Gastroesophageal sphincter (tissue), 4 donors: Measurements from ENCODE around the gene ATP1A3. TPM values are rescaled to one million over a fixed set of nuclear protein-coding genes. Genes with fewer than 3 reads are reported as not detected.

Experiments
- ATAC-seq: fragments of 150-250 bp; one replicate; pipeline ENCODE4 v1.9.1; 2016; ENCODE audit warnings: mild to moderate bottlenecking, moderate library complexity
- H3K27ac ChIP-seq, 4 donors: fragments of 200-600 bp; sonication (generic) in 3 of 4; 1 replicate in 3 of 4; 2 replicates in 1 of 4; pipeline ENCODE4 v1.5.1; 2016 to 2019
- H3K27me3 ChIP-seq: fragments of 200-600 bp; sonication (generic); one replicate; pipeline ENCODE4 v1.5.1; 2019
- H3K36me3 ChIP-seq, 2 donors: fragments of 200-600 bp; sonication (generic); one replicate each; pipeline ENCODE4 v1.5.1; 2019; ENCODE audit warnings: control low read depth in 1 of 2
- H3K4me1 ChIP-seq, 3 donors: fragments of 200-600 bp; sonication (generic); 1 replicate in 2 of 3; 2 replicates in 1 of 3; pipeline ENCODE4 v1.5.1; 2016 to 2019; ENCODE audit warnings: control low read depth in 2 of 3
- H3K4me3 ChIP-seq, 2 donors: fragments of 200-600 bp; sonication (generic); one replicate each; pipeline ENCODE4 v1.5.1; 2019; ENCODE audit warnings: mild to moderate bottlenecking in 1 of 2, moderate library complexity in 1 of 2
- H3K9me3 ChIP-seq, 3 donors: fragments of 200-600 bp; sonication (generic); one replicate each; pipeline ENCODE4 v1.5.1; 2017 to 2019; ENCODE audit warnings: control low read depth in 2 of 3
- EP300 ChIP-seq: sonication (generic); formaldehyde crosslinking; IDR thresholded peaks from one replicate; pipeline ENCODE4 v1.6.1; 2017; ENCODE audit warnings: antibody characterized with exemption, mild to moderate bottlenecking
- POLR2A ChIP-seq, 2 donors: fragments of 450-650 bp; IDR thresholded peaks; one replicate each; pipeline ENCODE4 v1.6.1; 2017; ENCODE audit warnings: antibody characterized with exemption in 2 of 2, mild to moderate bottlenecking in 2 of 2, moderate library complexity in 1 of 2
- POLR2AphosphoS5 ChIP-seq: sonication (generic); formaldehyde crosslinking; IDR thresholded peaks from one replicate; pipeline ENCODE4 v1.6.1; 2017; ENCODE audit warnings: antibody characterized with exemption
- WGBS, 2 donors: methylation state at CpG; one replicate each; pipeline ENCODE4 v1.1.5; 2018; ENCODE audit warnings: low coverage in 1 of 2; 5-methylcytosine and 5-hydroxymethylcytosine counted together
- total RNA-seq, 4 donors: library from RNA; depleted of rRNA; stranded (reverse); fragments of >200 nt; gene quantifications; one replicate each; pipeline ENCODE4 v1.1.0, GENCODE V29; 2016
- TF ChIP-seq, protein P1 (sequence below), 4 experiments: fragments of 200-600 bp in 2 of 4; fragments of 450-650 bp in 2 of 4; sonication (generic) in 1 of 4; IDR thresholded peaks; one replicate each; pipeline ENCODE4 v1.5.1; 2017 to 2019; ENCODE audit warnings: antibody characterized with exemption in 4 of 4, mild to moderate bottlenecking in 2 of 4, moderate library complexity in 2 of 4

The ATP1A3 gene
- total RNA-seq, 4 donors from 2014 or later: 0.81 to 2.6 (median 1.1) TPM; not detected in 1

DNA sequence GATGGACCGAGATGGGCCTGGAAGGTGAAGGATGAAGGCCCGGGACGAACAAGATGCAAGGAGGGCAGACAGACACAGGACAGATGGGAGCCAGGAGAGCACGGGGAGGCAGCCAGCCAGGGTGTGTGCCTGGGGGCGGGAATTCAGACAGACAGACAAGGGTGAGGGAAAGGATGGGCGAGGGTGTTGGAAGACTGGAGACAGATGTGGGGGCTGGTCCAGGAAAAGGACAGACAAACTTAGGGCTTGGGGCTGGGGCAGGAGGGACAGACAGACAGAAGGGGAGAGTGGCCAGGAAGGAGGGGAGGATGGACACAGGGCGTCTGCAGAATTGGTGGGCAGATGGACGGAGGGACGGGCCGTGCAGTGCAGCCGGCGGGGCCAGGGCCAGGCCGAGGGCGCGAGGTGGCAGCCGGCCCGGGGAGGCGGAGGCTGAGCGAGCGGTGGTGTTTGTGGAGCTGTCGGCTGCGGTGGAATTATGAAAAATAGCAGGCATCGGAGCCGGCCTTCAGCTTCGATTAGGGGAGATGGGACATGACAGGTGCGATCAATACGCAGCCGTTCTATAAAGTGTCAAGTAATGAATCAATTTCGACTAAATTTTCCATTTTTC, 61.2 kb downstream of the ATP1A3 start:
- Histone ChIP-seq H3K4me1 (peaks cover 0 to 37% (median 10%) of the 10 kb centered on the region in 3 donors), H3K36me3 (no peaks in the 10 kb centered on the region), H3K4me3 (no peak overlapping the region), H3K27me3 (peaks cover 100% of the 10 kb centered on the region), H3K9me3 (no peaks in the 10 kb centered on the region), H3K27ac (no peak overlapping the region)
- no peak for TF ChIP-seq POLR2AphosphoS5
- no peak for TF ChIP-seq POLR2A (IDR thresholded peaks at IDR 0.05)
- TF ChIP-seq, protein P1, sequence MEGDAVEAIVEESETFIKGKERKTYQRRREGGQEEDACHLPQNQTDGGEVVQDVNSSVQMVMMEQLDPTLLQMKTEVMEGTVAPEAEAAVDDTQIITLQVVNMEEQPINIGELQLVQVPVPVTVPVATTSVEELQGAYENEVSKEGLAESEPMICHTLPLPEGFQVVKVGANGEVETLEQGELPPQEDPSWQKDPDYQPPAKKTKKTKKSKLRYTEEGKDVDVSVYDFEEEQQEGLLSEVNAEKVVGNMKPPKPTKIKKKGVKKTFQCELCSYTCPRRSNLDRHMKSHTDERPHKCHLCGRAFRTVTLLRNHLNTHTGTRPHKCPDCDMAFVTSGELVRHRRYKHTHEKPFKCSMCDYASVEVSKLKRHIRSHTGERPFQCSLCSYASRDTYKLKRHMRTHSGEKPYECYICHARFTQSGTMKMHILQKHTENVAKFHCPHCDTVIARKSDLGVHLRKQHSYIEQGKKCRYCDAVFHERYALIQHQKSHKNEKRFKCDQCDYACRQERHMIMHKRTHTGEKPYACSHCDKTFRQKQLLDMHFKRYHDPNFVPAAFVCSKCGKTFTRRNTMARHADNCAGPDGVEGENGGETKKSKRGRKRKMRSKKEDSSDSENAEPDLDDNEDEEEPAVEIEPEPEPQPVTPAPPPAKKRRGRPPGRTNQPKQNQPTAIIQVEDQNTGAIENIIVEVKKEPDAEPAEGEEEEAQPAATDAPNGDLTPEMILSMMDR (IDR thresholded peaks at IDR 0.05): no peak
- TF ChIP-seq EP300: no peak
- no peak for ATAC-seq
- WGBS, 2 donors: 17 to 21% methylated on average over 18 to 29 of the region's 29 CpGs

- TF ChIP-seq, protein P1 (IDR thresholded peaks at IDR 0.05): no peak
- TF ChIP-seq POLR2A (IDR thresholded peaks at IDR 0.05) (no peak), POLR2AphosphoS5 (no peak), EP300 (no peak)
- H3K27me3 ChIP-seq: peaks cover 100% of the 10 kb centered on the region
- H3K27ac ChIP-seq: no peak overlapping the region
- ATAC-seq: no peak
- H3K4me3 ChIP-seq: no peak overlapping the region
- 0 to 20% methylated on average over 1 to 3 of the region's 11 CpGs for WGBS, 2 donors
- no peaks in the 10 kb centered on the region for H3K9me3 ChIP-seq
- H3K4me1 ChIP-seq: peaks cover 0 to 41% (median 13%) of the 10 kb centered on the region in 3 donors
- no peaks in the 10 kb centered on the region for H3K36me3 ChIP-seq
Observed at GRCh38 chr19:41932259-41932719, 61.7 kb downstream of the ATP1A3 start.

- TF ChIP-seq, protein P1 (IDR thresholded peaks at IDR 0.05): no peak
- H3K36me3 ChIP-seq: no peaks in the 10 kb centered on the region
- H3K4me1 ChIP-seq: peaks cover 0 to 39% (median 13%) of the 10 kb centered on the region in 3 donors
- H3K27me3 ChIP-seq: peaks cover 100% of the 10 kb centered on the region
- H3K9me3 ChIP-seq: no peaks in the 10 kb centered on the region
- no peak overlapping the region for H3K27ac ChIP-seq
- 0% methylated on average over 3 to 9 of the region's 17 CpGs for WGBS, 2 donors
- H3K4me3 ChIP-seq: no peak overlapping the region
- no peak for ATAC-seq
Observed at GRCh38 chr19:41930926-41931592, 63.0 kb downstream of the ATP1A3 start.

DNA sequence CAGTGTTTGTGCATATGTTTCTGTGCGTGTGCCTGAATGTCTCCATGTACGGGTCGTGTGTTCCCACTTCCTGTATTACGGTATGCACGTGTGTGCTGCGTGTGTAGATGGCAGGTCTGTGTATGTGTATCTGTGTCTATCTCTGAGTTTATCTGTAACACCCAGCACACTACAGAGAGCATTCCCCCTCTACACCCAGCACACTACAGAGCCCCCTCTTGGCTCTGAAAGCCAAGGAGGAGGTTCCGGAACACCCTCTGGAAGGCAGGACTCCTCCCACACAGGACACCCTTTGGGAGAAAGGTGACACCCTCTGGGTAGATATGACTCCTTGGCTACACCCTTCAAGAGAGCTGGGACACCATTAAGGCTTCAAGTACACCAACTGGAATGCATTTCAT, 63.7 kb downstream of the ATP1A3 start:
- Histone ChIP-seq H3K27me3 (peaks cover 100% of the 10 kb centered on the region), H3K9me3 (no peaks in the 10 kb centered on the region), H3K4me3 (no peak overlapping the region), H3K36me3 (no peaks in the 10 kb centered on the region), H3K4me1 (peaks cover 0 to 32% (median 13%) of the 10 kb centered on the region in 3 donors), H3K27ac (no peak overlapping the region)
- WGBS, 2 donors: 10 to 11% methylated on average over 2 to 6 of the region's 7 CpGs
- no peak for ATAC-seq
- TF ChIP-seq POLR2AphosphoS5 (no peak), EP300 (no peak), POLR2A (IDR thresholded peaks at IDR 0.05) (no peak)
- TF ChIP-seq, protein P1 (IDR thresholded peaks at IDR 0.05): no peak

GRCh38 chr19:41929536-41930071, 64.4 kb downstream of the ATP1A3 start:
- Histone ChIP-seq H3K27me3 (peaks cover 100% of the 10 kb centered on the region), H3K9me3 (no peaks in the 10 kb centered on the region), H3K4me3 (no peak overlapping the region), H3K36me3 (no peaks in the 10 kb centered on the region), H3K4me1 (peaks cover 0 to 32% (median 13%) of the 10 kb centered on the region in 3 donors), H3K27ac (no peak overlapping the region)
- TF ChIP-seq POLR2A (IDR thresholded peaks at IDR 0.05) (no peak), EP300 (no peak), POLR2AphosphoS5 (no peak)
- TF ChIP-seq, protein P1 (IDR thresholded peaks at IDR 0.05): no peak
- ATAC-seq: no peak
- WGBS, 2 donors: 7 to 14% methylated on average over 3 to 6 of the region's 14 CpGs
